SJCRH30 (cell line): ENCODE data around the gene ZSCAN5A. TPM values are rescaled to one million over a fixed set of nuclear protein-coding genes. Genes with fewer than 3 reads are reported as not detected.
"Not testable (repeated sequence)": the region's sequence is repeated elsewhere in the genome, so short reads cannot be mapped to it uniquely, and the experiment has no call there.

ENCODE experiments used
- DNase-seq, 2 experiments: peaks; one replicate each; pipeline ENCODE4 v3.0.0-alpha.2; 2015 to 2020
- H3K27ac ChIP-seq: fragments of 250-450 bp; sonication (Bioruptor Pico); 2 replicates; pipeline ENCODE4 v1.5.1; 2020; ENCODE audit warnings: mild to moderate bottlenecking, moderate library complexity
- H3K27me3 ChIP-seq: fragments of 250-450 bp; sonication (Bioruptor Pico); 2 replicates; pipeline ENCODE4 v1.5.1; 2020; ENCODE audit warnings: mild to moderate bottlenecking, moderate library complexity
- H3K36me3 ChIP-seq: fragments of 250-450 bp; sonication (Bioruptor Pico); 2 replicates; pipeline ENCODE4 v1.5.1; 2020; ENCODE audit warnings: mild to moderate bottlenecking, moderate library complexity
- H3K4me1 ChIP-seq: fragments of 250-450 bp; sonication (Bioruptor Pico); 2 replicates; pipeline ENCODE4 v1.5.1; 2020; ENCODE audit warnings: mild to moderate bottlenecking, moderate library complexity
- H3K4me3 ChIP-seq: fragments of 250-450 bp; sonication (Bioruptor Pico); 2 replicates; pipeline ENCODE4 v1.5.1; 2020; ENCODE audit warnings: mild to moderate bottlenecking, moderate library complexity
- H3K9me3 ChIP-seq: fragments of 250-450 bp; sonication (Bioruptor Pico); replicated peaks from 2 replicates; pipeline ENCODE4 v1.5.1; 2020; ENCODE audit warnings: mild to moderate bottlenecking, moderate library complexity
- total RNA-seq: library from RNA; depleted of rRNA; stranded (reverse); fragments of >200 nt; shearing (Covaris generic); gene quantifications from 2 replicates; pipeline ENCODE4 v1.2.3, GENCODE V29; 2014

ZSCAN5A gene
- total RNA-seq, 1 experiment from 2014 or later = 7.8 TPM

GRCh38 chr19:56271151-56271550 is 43.5 kb downstream of the ZSCAN5A start:
- Histone ChIP-seq H3K27ac (no peak overlapping the region), H3K27me3 (no peaks in the 10 kb centered on the region), H3K9me3 (no peaks in the 10 kb centered on the region), H3K4me3 (no peak overlapping the region), H3K4me1 (no peaks in the 10 kb centered on the region), H3K36me3 (no peaks in the 10 kb centered on the region)
- no peak for DNase-seq

DNA sequence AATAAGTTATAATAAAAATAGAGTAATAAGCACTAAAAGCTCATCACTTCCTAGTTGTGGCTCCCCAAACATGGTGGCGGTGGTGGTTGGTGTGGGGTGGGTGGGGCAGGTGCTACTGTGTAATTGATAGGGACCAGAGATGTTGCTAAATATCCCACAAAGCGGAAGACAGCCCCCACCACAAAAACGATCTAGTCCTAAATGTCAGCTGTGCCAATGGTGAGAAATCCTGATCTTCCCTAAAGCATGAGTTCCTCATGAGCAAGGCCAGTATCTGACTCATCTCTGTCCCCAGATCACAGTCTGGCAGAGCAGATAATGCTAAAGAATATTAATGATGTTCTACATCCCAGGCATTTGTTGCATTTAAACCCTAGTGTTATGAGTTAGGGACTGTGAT is 44.0 kb downstream of the ZSCAN5A start:
- Histone ChIP-seq H3K27me3 (no peaks in the 10 kb centered on the region), H3K4me1 (no peaks in the 10 kb centered on the region), H3K36me3 (no peaks in the 10 kb centered on the region), H3K27ac (no peak overlapping the region), H3K9me3 (no peaks in the 10 kb centered on the region), H3K4me3 (no peak overlapping the region)
- DNase-seq = peak in 1 of 2 experiments; percentile 5

DNA sequence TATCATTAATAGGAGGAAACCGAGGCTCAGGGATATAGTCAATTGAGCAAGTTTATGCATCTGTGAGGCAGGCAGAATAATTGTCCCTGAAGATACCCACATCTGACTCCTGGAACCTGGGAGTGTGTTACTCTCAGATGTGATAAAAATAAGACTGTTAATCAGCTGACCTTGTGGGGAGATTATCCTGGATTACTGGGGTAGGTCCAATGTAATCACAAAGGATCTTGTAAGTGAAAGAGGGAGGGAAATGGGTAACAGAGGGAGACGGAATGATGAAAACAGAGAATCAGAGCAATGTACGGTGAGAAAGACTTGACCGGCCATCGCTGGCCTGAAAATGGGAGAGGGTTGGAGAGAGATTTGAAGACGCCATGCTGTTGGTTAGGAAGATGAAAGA is 45.3 kb downstream of the ZSCAN5A start:
- no peaks in the 10 kb centered on the region for H3K4me1 ChIP-seq
- H3K36me3 ChIP-seq = no peaks in the 10 kb centered on the region
- no peak overlapping the region for H3K27ac ChIP-seq
- no peaks in the 10 kb centered on the region for H3K9me3 ChIP-seq
- no peak overlapping the region for H3K4me3 ChIP-seq
- no peak for DNase-seq
- H3K27me3 ChIP-seq = no peaks in the 10 kb centered on the region

DNA sequence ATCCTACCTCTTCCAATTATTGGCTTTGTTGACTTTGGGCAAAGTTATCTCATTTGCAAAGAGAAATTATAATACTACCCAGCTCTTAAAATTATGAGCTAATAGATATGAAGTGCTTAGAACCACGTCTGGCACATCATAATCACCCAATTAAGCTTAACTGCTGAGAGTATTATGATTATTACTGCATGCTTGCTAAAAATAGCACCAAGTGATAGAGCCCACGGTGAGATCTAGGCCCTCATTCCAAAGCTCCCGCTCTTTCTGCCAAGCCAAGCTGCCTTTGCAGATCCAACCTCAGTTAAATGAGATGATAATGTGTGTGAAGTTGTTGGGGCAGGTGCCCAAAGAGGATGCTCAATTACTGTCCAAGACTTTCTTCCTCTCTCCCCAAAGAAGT is 48.6 kb downstream of the ZSCAN5A start:
- DNase-seq = no peak
- H3K36me3 ChIP-seq = no peaks in the 10 kb centered on the region
- no peak overlapping the region for H3K27ac ChIP-seq
- no peaks in the 10 kb centered on the region for H3K9me3 ChIP-seq
- no peaks in the 10 kb centered on the region for H3K27me3 ChIP-seq
- no peak overlapping the region for H3K4me3 ChIP-seq
- H3K4me1 ChIP-seq = no peaks in the 10 kb centered on the region

DNA sequence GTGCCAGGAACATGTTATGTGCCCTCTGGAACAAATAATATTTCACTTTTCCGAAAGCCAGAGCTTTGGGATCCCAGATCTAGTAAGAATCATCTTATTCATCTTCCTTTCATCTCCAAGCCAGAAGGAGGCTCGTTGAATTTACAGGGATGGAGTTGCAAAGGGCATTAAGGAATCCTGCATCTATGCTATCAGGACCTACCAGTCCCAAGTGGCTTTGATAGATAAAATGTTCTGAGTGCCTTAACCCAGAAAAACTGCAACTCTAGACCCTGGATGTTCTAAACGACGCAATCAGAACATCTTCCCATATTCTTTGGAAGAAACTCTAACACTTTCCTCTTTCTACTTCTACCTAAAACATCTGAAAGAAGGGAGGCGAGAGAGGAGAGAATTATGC is 51.3 kb downstream of the ZSCAN5A start:
- H3K36me3 ChIP-seq = no peaks in the 10 kb centered on the region
- H3K4me1 ChIP-seq = no peaks in the 10 kb centered on the region
- no peaks in the 10 kb centered on the region for H3K27me3 ChIP-seq
- H3K9me3 ChIP-seq = no peaks in the 10 kb centered on the region
- no peak overlapping the region for H3K27ac ChIP-seq
- DNase-seq = no peak
- no peak overlapping the region for H3K4me3 ChIP-seq

- H3K4me1 ChIP-seq, DNase-seq, H3K36me3 ChIP-seq, H3K27me3 ChIP-seq, H3K27ac ChIP-seq, H3K9me3 ChIP-seq, H3K4me3 ChIP-seq: not testable (repeated sequence)
These were observed 52.7 kb downstream of the ZSCAN5A start for GRCh38 chr19:56261932-56262331.

GRCh38 chr19:56261145-56261544 is 53.5 kb downstream of the ZSCAN5A start:
- no peaks in the 10 kb centered on the region for H3K27me3 ChIP-seq
- no peak for DNase-seq
- H3K36me3 ChIP-seq = no peaks in the 10 kb centered on the region
- no peak overlapping the region for H3K4me3 ChIP-seq
- no peak overlapping the region for H3K27ac ChIP-seq
- no peaks in the 10 kb centered on the region for H3K4me1 ChIP-seq
- no peaks in the 10 kb centered on the region for H3K9me3 ChIP-seq

GRCh38 chr19:56258272-56258671 is 56.4 kb downstream of the ZSCAN5A start:
- no peak for DNase-seq
- no peaks in the 10 kb centered on the region for H3K9me3 ChIP-seq

DNA sequence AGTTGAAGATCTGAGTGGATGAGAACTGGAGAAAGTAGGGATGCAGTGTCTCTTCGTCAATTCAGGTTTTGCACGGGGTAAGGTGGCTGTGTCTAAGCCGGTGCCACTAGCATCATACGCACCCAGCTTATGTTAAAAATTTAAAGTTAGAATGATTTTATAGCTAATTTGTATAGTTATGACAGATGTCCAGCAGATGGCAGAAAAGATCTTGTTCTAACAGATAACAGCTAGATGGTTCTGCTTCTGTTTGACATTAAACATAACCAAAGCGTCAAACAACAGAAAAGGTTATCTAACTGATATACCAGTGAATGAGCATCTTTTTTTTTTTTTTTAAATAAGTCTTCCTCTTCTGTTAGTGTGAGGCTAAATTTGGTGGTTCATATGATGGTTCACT is 60.9 kb downstream of the ZSCAN5A start:
- Histone ChIP-seq H3K9me3 (no peaks in the 10 kb centered on the region), H3K4me3 (no peak overlapping the region), H3K4me1 (no peaks in the 10 kb centered on the region), H3K27ac (no peak overlapping the region), H3K27me3 (no peaks in the 10 kb centered on the region), H3K36me3 (no peaks in the 10 kb centered on the region)
- DNase-seq = peak in 1 of 2 experiments; percentile 46

More at GRCh38 chr19:56258272-56258671, 56.4 kb downstream of the ZSCAN5A start:
- Histone ChIP-seq H3K4me3 (no peak overlapping the region), H3K27ac (no peak overlapping the region), H3K27me3 (no peaks in the 10 kb centered on the region), H3K36me3 (no peaks in the 10 kb centered on the region), H3K4me1 (no peaks in the 10 kb centered on the region)

GRCh38 chr19:56252699-56253422 is 61.8 kb downstream of the ZSCAN5A start:
- Histone ChIP-seq H3K9me3 (no peaks in the 10 kb centered on the region), H3K4me3 (no peak overlapping the region), H3K36me3 (no peaks in the 10 kb centered on the region), H3K27ac (no peak overlapping the region), H3K27me3 (no peaks in the 10 kb centered on the region), H3K4me1 (no peaks in the 10 kb centered on the region)
- peak; percentile 68 to 71 for DNase-seq

DNA sequence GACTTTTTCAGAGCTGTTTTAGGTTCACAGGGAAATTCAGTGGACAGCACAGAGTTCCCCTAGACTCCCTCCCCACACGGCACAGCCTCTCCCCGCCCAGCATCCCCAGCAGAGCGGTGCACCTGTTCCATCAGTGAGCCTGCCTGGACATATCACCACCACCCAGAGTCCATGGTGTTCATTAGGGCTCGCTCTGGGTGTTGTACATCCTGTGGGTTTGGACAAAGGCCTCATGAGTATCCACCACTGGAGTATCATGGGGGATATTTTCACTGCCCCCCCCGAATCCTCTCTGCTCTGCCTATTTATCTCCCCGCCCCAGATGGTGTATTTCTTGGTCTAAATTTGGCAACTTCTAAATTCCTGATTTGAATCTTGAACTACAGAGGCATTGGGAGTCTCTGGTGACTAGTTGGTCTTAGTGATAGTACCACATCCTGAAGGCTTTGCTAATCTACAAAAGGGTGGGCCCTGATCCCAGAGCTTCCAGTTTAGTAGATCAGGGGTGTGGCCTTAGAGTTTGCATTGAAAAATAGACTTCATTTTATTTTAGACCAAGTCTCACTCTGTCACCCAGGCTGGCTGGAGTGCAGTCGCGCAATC is 65.8 kb downstream of the ZSCAN5A start:
- H3K36me3 ChIP-seq, H3K27me3 ChIP-seq, DNase-seq, H3K4me1 ChIP-seq, H3K4me3 ChIP-seq, H3K9me3 ChIP-seq, H3K27ac ChIP-seq: not testable (repeated sequence)

GRCh38 chr19:56245764-56246163 is 68.9 kb downstream of the ZSCAN5A start:
- not testable (repeated sequence) for H3K36me3 ChIP-seq, H3K27me3 ChIP-seq

DNA sequence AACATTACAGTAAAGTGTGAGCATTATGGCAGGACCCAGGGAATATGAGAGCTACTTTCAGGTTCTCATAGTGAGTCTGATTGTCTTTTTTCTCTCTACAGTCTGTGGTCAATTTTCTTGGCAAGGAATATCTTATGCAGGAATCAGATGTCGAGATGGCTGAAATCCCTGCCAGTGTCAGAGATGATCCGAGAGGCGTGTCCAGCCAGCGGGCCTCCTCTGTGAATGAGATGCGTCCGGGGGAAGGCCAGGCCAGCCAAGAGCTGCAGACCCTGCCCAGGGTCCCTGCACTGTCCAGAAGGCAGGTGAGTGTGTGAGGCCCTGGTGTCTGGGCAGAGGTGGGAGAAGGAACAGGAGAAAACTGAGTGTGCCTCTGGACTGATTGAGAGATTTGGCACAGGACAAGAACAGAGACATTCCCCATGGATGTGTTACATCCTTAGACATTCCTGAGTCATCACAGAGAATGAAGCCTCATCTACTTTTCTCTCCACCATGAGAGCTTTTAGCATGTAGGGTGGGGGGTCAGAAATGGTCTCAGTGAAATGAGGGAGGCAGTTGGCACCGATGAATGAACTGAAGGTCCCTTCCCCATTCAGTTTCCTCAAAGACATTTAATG is 69.4 kb downstream of the ZSCAN5A start:
- Histone ChIP-seq H3K36me3 (no peaks in the 10 kb centered on the region), H3K9me3 (no peaks in the 10 kb centered on the region), H3K4me1 (no peaks in the 10 kb centered on the region), H3K27ac (no peak overlapping the region), H3K4me3 (no peak overlapping the region), H3K27me3 (no peaks in the 10 kb centered on the region)
- no peak for DNase-seq

More at GRCh38 chr19:56245764-56246163, 68.9 kb downstream of the ZSCAN5A start:
- H3K4me1 ChIP-seq, DNase-seq, H3K27ac ChIP-seq, H3K4me3 ChIP-seq, H3K9me3 ChIP-seq: not testable (repeated sequence)

- Histone ChIP-seq H3K4me1 (no peaks in the 10 kb centered on the region), H3K27me3 (no peaks in the 10 kb centered on the region), H3K27ac (no peak overlapping the region), H3K9me3 (no peaks in the 10 kb centered on the region), H3K4me3 (no peak overlapping the region), H3K36me3 (no peaks in the 10 kb centered on the region)
- DNase-seq = no peak
These were observed 91.2 kb downstream of the ZSCAN5A start for GRCh38 chr19:56223481-56223880.

GRCh38 chr19:56222901-56223300 is 91.7 kb downstream of the ZSCAN5A start:
- Histone ChIP-seq H3K27me3 (no peaks in the 10 kb centered on the region), H3K4me1 (no peaks in the 10 kb centered on the region), H3K9me3 (no peaks in the 10 kb centered on the region), H3K4me3 (no peak overlapping the region), H3K36me3 (no peaks in the 10 kb centered on the region), H3K27ac (no peak overlapping the region)
- DNase-seq = no peak
